ENCODE data around the gene SHC4.

SHC4 gene

DNA sequence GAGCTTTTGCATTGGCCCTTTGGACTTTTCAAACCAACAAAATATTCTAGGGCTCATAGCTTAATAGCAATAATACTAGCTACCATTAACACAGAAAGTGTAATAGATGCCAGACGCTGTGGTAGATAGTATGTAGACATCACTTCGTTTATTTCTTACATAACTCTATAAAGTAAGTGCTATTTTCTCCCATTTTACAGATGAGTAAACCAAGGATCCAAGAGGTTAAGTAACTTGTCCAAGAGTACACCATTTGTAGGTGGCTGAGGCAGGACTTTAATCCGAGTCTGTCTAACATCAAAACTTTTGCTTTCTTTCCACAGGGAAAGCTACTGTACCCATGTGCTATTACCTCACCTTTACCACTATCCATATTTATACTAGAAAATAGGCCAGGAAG, 73.8 kb downstream of the SHC4 start:
- H3K4me3 ChIP-seq = no peak overlapping the region
- peak overlapping the region; percentile 35 to 53 for H3K27ac ChIP-seq
- DNase-seq (ENCODE audit: low spot score) = no peak
- TF ChIP-seq, protein P1, sequence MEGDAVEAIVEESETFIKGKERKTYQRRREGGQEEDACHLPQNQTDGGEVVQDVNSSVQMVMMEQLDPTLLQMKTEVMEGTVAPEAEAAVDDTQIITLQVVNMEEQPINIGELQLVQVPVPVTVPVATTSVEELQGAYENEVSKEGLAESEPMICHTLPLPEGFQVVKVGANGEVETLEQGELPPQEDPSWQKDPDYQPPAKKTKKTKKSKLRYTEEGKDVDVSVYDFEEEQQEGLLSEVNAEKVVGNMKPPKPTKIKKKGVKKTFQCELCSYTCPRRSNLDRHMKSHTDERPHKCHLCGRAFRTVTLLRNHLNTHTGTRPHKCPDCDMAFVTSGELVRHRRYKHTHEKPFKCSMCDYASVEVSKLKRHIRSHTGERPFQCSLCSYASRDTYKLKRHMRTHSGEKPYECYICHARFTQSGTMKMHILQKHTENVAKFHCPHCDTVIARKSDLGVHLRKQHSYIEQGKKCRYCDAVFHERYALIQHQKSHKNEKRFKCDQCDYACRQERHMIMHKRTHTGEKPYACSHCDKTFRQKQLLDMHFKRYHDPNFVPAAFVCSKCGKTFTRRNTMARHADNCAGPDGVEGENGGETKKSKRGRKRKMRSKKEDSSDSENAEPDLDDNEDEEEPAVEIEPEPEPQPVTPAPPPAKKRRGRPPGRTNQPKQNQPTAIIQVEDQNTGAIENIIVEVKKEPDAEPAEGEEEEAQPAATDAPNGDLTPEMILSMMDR (IDR thresholded peaks at IDR 0.05) = no peak

DNA sequence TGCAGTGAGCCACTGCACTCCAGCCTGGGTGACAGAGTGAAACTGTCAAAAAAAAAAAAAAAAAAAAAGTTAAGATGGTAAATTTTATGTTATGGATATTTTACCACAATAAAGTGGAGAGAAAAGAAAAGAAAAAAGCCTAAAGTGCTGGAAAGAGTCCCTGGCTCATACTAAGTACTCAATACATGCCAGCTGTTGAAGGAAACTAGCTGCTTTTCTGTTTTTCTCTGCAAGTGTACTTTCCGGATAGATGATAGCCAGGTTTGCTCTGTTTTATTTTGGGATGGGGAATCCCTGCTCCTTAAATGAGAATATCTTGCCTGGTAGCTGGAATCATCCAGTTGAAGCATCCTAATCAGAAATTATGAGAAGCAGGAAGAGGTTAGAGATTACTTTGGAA, 74.9 kb downstream of the SHC4 start:
- no peak for DNase-seq (ENCODE audit: low spot score)
- TF ChIP-seq, protein P1 (IDR thresholded peaks at IDR 0.05) = no peak
- H3K4me3 ChIP-seq = no peak overlapping the region
- H3K27ac ChIP-seq = peak overlapping the region; percentile 35 to 62

DNA sequence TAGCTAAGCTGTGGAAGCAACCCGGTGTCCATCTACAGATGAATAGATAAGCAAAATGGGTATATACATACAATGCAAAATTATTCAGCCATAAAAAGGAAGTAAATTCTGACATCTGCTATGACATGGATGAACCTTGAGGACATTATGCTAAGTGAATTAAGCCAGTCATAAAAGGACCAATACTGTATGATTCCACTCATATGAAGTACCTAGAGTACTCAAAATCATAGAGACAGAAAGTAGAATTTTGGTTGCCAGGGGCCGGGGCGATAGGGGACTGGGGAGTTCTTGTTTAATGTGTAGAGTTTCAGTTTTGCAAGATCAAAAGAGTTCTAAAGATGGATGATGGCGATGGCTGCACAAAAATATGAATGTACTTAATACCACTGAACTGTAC, 75.5 kb downstream of the SHC4 start:
- DNase-seq (ENCODE audit: low spot score) = no peak
- TF ChIP-seq, protein P1 (IDR thresholded peaks at IDR 0.05) = no peak

DNA sequence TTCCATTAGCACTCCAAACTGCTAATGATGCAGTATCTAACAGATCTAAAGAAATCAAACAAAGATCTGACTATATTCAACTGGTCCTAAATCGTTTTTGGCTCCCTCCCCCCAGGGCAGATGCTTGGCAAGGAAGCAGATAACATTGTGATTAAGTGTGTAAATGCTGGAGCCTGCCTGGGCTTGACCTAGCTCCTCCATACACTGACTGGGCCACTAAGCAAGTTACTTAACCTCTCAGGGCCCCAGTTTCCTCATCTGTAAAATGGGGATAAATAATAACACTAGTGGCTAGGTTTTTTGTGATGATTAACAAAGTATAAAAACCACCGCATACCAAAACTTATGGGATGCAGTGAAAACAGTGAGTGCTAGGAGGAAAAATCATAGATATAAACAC, 76.6 kb downstream of the SHC4 start:
- DNase-seq (ENCODE audit: low spot score) = no peak
- Histone ChIP-seq H3K27ac (no peak overlapping the region), H3K4me3 (no peak overlapping the region)
- TF ChIP-seq, protein P1 (IDR thresholded peaks at IDR 0.05) = no peak

More for the DNA sequence above, 75.5 kb downstream of the SHC4 start:
- Histone ChIP-seq H3K4me3 (no peak overlapping the region), H3K27ac (peak overlapping the region; percentile 0 to 62)

DNA sequence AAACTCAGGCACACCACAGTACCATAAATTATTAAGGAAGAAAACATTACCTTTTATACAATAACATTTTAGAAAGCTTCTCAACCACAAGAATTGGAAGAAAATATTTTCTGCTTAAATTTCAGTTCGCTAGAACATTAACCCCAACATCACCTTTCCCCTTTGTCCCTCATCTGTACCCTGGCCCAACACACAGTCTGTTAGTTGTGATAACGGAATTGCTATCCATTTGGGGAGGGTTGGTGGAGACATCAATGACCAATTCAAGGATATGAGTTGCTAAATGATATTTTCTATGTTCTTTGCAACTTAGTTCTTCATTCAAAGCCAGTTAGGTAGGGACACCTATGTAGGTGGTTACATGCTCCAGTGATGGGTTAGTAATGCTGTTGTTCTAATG, 80.0 kb downstream of the SHC4 start:
- no peak overlapping the region for H3K27ac ChIP-seq
- no peak for DNase-seq (ENCODE audit: low spot score)
- TF ChIP-seq, protein P1 (IDR thresholded peaks at IDR 0.05) = no peak
- no peak overlapping the region for H3K4me3 ChIP-seq

DNA sequence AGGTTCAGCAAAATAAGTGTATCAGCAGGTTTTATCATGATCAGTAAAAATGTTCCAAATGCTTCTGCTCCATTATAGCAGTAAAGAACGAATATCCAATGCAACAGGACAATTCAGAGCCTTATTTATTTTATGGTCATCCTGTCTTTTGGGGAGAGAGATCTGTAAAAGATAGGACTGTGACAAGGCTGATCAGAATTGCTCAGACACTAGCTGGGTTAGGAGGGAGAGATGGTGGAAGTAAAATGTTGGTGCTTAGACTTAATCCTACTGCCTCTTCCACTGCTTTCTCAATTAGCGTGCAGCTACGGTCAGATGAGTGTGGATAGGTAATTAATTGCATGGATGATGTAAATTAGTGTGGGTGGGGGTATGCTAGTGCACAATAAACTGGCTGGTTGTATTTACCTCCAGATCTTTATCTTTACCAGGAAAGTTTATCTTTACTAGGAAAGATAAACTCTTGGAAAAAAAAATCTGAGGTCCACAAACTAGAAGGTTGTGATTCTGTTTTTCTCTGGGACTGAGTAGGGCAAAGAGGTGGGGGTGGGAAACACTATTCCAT, 83.6 kb downstream of the SHC4 start:
- Histone ChIP-seq H3K27ac (no peak overlapping the region), H3K4me3 (peak overlapping the region; percentile 82)
- DNase-seq (ENCODE audit: low spot score) = no peak
- TF ChIP-seq, protein P1 (IDR thresholded peaks at IDR 0.05) = no peak
